GM19193 (cell line): ENCODE results near the gene SPRR2F.

ENCODE experiments used
- POLR2A ChIP-seq: IDR thresholded peaks from 4 replicates; pipeline ENCODE4 v1.6.1; 2011; ENCODE audit not compliant: insufficient read depth, insufficient read length; ENCODE audit errors: extremely low read depth

The SPRR2F gene

GRCh38 chr1:153113416-153113815, at the start of gene SPRR2F:
Gene SPRR2F, minus strand, starts transcription at chr1:153113516. Its CDS starts 783 bp downstream, at chr1:153112733.
- no peak for TF ChIP-seq POLR2A

GRCh38 chr1:153155541-153155940, 42.2 kb upstream of the SPRR2F start:
- TF ChIP-seq POLR2A: no peak

GRCh38 chr1:153152481-153152880, 39.2 kb upstream of the SPRR2F start:
- no peak for TF ChIP-seq POLR2A

GRCh38 chr1:153150846-153151245, 37.5 kb upstream of the SPRR2F start, which contains the start of gene SPRR2G:
Gene SPRR2G, minus strand, starts transcription at chr1:153150890. Its CDS starts 780 bp downstream, at chr1:153150110.
- no peak for TF ChIP-seq POLR2A

- no peak for TF ChIP-seq POLR2A
These were observed 28.1 kb upstream of the SPRR2F start for GRCh38 chr1:153141377-153141776.

DNA sequence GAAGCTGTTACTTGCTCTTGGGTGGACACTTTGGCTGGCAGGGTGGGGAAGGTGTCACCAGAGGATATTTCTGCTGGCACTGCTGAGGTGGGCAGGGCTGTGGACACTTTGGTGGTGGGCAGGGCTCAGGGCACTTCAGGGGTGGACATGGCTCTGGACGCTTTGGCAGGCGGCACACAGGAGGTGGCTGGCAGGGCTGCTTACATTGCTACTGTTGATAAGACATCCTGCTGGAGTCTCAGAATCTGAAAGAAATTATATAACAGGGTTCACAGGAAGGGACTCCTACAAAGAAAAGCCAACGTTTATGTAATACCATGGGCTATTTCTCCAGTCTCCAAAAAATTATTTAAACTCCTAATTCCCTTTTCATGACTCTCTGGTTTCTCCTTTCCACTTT, 27.2 kb upstream of the SPRR2F start:
- no peak for TF ChIP-seq POLR2A

GRCh38 chr1:153133743-153134142, 20.4 kb upstream of the SPRR2F start:
- no peak for TF ChIP-seq POLR2A

- TF ChIP-seq POLR2A: no peak
These were observed 20.0 kb upstream of the SPRR2F start for GRCh38 chr1:153133267-153133666.

DNA sequence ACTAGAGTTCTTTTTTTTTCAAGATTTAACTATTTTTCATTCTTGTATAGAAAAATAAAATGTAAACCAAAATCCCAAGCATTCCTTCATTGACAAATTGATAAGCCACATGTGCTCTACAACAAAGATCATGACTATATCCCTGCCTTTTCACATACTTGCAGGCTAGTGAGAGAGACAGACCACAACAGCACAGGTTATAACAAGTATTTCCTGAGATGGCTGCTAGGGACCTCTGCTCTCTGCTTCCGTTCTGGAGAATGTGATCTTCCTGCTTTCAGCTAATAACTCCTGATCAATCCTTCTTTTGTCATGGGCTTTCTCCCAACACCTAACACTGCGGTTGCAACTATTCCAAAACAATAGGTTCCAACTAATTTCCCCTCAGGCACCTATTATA, 14.0 kb upstream of the SPRR2F start:
- TF ChIP-seq POLR2A: no peak

DNA sequence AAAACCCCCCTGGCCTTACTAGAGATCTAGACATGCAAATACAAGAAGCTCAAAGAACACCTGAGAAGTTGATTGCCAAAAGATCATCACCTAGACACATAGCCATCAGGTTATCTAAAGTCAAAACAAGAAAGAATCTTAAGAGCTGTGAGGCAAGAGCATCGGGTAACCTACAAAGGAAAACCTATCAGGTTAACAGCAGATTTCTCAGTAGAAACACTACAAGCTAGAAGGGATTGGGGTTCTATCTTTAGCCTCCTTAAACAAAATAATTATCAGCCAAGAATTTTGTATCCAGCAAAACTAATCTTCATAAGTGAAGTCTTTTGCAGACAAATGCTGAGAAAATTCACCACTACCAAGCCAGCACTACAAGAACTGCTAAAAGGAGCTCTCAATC, 12.2 kb upstream of the SPRR2F start:
- TF ChIP-seq POLR2A: no peak

DNA sequence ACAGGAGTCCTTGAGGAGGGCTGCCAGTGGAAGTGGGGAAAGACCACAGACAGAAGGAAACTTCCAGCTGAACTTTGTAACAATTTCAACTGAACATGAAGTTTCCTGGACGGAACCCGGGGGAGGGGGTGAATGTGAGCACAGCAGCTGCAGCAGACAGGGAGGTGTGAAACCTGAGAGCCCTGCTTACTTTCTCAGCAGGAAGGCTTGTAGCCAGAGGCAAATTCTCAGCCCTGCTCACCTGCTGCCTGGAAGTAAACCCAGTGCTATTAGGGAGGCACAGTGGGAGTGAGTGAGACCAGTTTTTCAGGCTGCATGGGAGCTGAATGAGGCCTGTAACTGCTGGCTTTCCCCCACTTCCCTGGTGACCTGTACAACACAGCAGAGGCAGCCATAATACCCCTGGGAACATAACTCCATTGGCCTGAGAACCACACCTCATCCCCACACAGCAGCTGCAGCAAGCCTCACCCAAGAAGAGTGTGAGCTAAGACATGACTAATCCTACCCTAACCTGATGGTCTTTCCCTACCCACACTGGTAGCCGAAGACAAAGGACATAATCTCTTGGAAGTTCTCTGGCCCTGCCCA, 9.6 kb upstream of the SPRR2F start:
- TF ChIP-seq POLR2A: no peak

GRCh38 chr1:153120945-153121344, 7.6 kb upstream of the SPRR2F start:
- TF ChIP-seq POLR2A: no peak

DNA sequence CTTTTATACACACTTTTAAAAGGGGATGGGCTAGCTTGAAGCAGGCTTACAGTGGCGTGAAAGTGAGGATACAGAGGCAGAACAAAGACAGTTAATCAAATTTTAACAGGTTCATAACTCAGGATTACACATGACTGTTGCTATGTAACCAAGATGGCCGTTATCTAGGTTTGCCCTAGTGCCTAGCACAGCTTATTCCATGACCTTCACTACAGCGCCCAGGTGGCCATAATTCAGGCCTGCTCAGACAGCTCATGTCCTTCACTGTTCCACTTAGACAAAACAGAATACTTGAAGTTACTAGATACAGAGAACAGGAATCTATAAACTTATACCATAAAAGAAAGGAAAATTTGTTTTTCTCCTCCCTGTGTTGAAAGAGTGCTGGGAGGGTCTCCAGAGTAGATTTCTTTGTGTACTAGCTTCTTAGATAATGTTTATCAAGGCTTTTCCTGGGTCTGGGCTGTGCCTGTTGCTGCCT, 6.2 kb upstream of the SPRR2F start:
- TF ChIP-seq POLR2A: no peak

- no peak for TF ChIP-seq POLR2A
These were observed 13.1 kb downstream of the SPRR2F start for GRCh38 chr1:153100245-153100644.

DNA sequence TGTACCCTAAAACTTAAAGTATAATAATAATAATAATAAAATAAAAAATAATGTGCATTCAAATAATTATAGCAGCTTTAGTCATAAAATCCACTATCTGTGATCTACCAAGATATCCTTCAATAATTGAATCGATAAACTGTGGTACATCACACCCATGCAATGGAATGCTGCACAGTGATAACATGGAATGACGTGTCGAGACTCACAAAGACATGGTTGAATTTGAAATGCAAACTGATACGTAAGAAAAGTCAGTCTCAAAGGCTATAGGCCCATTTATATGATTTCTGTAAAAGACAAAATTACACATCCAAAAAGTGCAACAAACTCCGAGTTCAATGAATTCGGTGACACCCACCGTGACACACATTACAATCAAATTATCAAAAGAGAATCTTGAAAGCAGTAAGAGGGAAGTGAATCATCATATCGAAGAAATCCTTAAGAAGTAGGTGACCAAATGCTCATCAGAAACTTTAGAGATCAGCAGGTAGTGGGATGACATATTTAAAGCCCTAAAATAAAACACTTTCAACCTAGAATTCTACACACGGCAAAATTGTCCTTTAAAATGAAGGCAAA, 13.8 kb downstream of the SPRR2F start:
- no peak for TF ChIP-seq POLR2A

GRCh38 chr1:153095764-153096163, 17.6 kb downstream of the SPRR2F start:
- no peak for TF ChIP-seq POLR2A

DNA sequence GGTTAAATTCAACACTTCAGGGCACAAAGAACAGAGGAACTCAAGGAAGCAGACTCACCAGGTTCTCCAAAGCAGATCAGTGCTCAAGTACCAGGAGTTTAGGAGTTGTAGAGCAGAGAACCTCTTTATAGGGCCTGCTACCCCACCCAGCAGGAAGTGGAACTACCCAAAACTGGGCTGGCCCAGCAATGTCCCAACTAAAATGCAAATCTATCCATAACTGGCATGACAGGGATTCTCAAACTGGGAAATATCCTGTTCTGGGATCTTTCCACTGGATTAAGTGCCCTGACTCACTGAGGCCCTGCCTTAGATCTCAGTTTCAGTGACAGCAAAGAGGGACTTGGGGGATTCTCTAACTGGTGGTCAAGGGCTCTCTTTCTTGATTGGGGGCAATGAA, 18.9 kb downstream of the SPRR2F start, which contains the start of gene SPRR2E:
SPRR2E (minus strand) TSS at position 101 of the 400 bp plus-strand sequence. CDS start 775 bp downstream, outside the sequence.
- no peak for TF ChIP-seq POLR2A

DNA sequence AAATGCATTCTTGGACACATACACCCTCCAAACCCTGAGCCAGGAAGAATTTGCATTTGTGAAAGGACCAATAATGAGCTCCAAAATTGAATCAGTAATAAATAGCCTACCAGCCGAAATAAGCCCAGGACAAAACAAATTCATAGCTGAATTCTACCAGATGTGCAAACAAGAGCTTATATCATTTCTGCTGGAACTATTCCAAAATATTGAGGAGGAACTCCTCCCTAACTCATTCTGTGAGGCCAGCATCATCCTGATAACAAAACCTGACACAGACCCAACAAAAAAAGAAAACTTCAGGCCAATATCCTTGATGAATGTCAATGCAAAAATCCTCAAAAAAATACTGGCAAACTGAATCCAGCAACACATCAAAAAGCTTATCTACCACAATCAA, 25.7 kb downstream of the SPRR2F start:
- TF ChIP-seq POLR2A: no peak

DNA sequence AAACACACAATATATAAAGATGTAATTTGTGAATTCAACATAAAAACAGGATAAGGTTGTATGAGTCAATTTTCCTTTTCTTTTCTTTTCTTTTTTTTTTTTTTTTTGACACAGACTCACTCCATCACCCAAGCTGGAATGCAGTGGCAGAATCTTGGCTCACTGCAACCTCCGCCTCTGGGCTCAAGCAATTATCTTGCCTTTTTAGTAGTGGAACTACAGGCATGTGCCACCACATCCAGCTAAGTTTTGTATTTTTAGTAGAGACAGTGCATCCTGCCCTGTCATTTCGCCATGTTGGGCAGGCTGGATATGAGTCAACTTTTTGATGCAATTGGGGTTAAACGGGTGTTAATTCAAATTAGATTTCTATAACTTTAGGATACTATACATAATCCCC, 31.6 kb downstream of the SPRR2F start:
- no peak for TF ChIP-seq POLR2A
